ENCODE data around the gene ICA1L. TPM values are rescaled to one million over a fixed set of nuclear protein-coding genes. Genes with fewer than 3 reads are reported as not detected.
"Not testable (repeated sequence)": the region's sequence is repeated elsewhere in the genome, so short reads cannot be mapped to it uniquely, and the experiment has no call there.

ICA1L gene
- total and polyA plus RNA-seq, 2 experiments from 2014 or later: 8.3 to 17.3 TPM

DNA sequence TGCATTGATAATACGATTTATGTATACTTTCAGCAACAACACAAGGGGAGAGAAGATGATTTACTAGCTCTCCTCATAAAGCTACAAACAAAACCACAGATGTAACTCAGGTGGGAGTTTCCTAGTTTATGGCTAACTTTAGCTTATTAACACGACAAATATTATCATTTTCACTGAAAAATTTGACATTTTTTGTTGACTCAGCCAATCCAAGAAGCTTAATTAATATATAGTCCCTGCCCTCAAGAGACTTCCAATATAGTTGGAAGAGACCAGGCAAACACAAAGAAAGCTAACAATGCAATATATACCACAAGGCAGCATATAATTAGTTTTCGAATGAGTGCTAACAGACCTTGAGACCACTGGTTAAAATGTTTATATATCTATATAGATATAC is 39.1 kb upstream of the ICA1L start:
- Histone ChIP-seq H3K27ac (peak overlapping the region; percentile 76), H3K9me3 (ENCODE audit: low read depth) (no peaks in the 10 kb centered on the region), H3K4me3 (peak overlapping the region; percentile 91), H3K27me3 (no peaks in the 10 kb centered on the region), H3K4me1 (ENCODE audit: low read depth) (peaks cover 9% of the 10 kb centered on the region), H3K36me3 (peaks cover 6% of the 10 kb centered on the region)
- TF ChIP-seq, protein P1, sequence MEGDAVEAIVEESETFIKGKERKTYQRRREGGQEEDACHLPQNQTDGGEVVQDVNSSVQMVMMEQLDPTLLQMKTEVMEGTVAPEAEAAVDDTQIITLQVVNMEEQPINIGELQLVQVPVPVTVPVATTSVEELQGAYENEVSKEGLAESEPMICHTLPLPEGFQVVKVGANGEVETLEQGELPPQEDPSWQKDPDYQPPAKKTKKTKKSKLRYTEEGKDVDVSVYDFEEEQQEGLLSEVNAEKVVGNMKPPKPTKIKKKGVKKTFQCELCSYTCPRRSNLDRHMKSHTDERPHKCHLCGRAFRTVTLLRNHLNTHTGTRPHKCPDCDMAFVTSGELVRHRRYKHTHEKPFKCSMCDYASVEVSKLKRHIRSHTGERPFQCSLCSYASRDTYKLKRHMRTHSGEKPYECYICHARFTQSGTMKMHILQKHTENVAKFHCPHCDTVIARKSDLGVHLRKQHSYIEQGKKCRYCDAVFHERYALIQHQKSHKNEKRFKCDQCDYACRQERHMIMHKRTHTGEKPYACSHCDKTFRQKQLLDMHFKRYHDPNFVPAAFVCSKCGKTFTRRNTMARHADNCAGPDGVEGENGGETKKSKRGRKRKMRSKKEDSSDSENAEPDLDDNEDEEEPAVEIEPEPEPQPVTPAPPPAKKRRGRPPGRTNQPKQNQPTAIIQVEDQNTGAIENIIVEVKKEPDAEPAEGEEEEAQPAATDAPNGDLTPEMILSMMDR (IDR thresholded peaks at IDR 0.05; ENCODE audit: low read depth, low read length): no peak
- DNase-seq (ENCODE audit: low read depth in 1 of 2, low spot score in 1 of 2): no peak

DNA sequence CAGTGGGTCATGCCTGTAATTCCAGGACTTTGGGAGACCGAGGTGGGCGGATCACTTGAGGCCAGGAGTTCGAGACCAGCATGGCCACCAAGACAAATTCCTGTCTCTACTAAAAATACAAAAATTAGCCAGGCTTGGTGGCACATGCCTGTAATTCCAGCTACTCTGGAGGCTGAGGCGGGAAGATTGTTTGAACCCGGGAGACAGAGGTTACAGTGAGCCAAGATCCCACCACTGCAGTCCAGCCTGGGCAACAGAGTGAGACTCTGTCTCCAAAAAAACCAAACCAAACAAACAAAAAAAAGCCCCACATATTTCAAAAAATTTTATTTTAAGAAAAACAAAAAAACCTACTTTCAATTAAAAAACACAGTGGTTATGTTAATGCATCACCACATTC is 38.7 kb upstream of the ICA1L start:
- DNase-seq (ENCODE audit: low read depth in 1 of 2, low spot score in 1 of 2); H3K36me3 ChIP-seq; H3K27me3 ChIP-seq; H3K9me3 ChIP-seq (ENCODE audit: low read depth); H3K4me1 ChIP-seq (ENCODE audit: low read depth); H3K27ac ChIP-seq: not testable (repeated sequence)
- H3K4me3 ChIP-seq: peak overlapping the region; percentile 91

DNA sequence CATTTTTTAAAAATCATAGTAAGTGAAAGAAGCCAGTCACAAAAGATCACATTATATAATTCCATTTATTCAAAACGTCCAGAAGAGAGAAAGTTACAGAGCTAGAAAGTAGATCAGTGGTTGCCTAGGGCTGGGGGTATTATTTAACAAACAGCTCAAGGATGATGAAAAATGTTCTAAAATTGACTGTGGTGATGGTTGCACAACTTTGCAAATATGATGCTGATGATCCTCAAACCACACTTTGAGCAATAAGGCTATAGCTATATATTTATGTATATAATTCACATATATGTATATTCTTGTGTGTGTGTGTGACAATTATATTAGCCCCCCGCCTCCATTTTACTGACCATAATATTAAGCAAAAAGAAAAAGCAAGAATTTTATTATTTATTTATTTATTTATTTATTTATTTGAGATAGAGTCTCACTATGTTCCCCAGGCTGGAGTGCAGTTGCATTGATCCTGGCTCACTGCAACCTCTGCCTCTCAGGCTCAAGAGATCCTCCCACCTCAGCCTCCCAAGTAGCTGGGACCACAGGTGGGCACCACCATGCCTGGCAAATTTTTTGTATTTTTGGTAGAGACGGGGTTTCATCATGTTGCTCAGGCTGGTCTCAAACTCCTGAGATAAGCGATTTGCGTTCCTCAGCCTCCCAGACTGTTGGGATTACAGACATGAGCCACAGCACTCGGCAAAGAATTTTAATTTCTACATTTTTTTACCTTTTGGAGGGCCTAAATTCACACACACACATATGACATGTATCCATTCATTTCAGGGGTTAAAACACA is 38.0 kb upstream of the ICA1L start:
- no peaks in the 10 kb centered on the region for H3K9me3 ChIP-seq (ENCODE audit: low read depth)
- peaks cover 9% of the 10 kb centered on the region for H3K4me1 ChIP-seq (ENCODE audit: low read depth)
- peak in 1 of 2 donors; percentile 39 for DNase-seq (ENCODE audit: low read depth in 1 of 2, low spot score in 1 of 2)
- H3K27me3 ChIP-seq: no peaks in the 10 kb centered on the region
- H3K27ac ChIP-seq: no peak overlapping the region
- H3K4me3 ChIP-seq: peak overlapping the region; percentile 91
- TF ChIP-seq, protein P1 (IDR thresholded peaks at IDR 0.05; ENCODE audit: low read depth, low read length): no peak
- peaks cover 6% of the 10 kb centered on the region for H3K36me3 ChIP-seq

DNA sequence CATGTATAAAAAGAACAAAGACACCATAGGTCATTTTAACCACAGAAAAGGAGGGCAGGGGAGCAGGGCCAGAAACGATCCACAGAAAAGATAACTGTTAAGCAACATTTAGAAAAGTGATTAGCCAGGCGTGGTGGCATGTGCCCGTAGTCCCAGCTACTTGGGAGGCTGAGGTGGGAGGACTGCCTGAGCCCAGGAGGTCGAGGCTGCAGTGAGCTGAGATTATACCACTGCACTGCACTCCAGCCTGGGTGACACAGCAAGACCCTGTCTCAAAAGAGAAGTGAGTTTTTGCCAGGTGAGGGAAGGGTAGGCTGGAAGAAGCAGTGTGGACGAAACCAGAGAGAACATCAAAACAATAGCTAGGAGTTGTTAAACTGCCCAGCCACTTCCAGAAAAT is 36.6 kb upstream of the ICA1L start:
- Histone ChIP-seq H3K36me3 (peaks cover 6% of the 10 kb centered on the region), H3K9me3 (ENCODE audit: low read depth) (no peaks in the 10 kb centered on the region), H3K4me1 (ENCODE audit: low read depth) (peaks cover 9% of the 10 kb centered on the region), H3K27me3 (no peaks in the 10 kb centered on the region), H3K4me3 (no peak overlapping the region), H3K27ac (no peak overlapping the region)
- DNase-seq (ENCODE audit: low read depth in 1 of 2, low spot score in 1 of 2): no peak
- TF ChIP-seq, protein P1 (IDR thresholded peaks at IDR 0.05; ENCODE audit: low read depth, low read length): no peak

DNA sequence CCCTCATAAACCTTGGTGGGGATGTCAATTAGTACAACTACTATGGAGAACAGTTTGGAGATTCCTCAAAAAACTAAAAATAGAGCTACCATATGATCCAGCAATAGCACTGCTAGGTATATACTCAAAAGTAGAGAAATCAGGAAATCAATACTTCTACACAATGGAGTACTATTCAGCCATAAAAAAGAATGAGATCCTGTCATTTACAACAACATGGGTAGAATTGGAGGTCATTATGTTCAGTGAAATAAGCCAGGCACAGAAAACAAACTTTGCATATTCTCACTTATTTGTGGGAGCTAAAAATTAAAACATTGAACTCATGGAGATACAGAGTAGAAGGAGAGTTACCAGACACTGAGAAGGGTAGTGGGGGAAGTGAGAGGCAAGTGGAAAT is 33.9 kb upstream of the ICA1L start:
- not testable (repeated sequence) for H3K4me1 ChIP-seq (ENCODE audit: low read depth); H3K4me3 ChIP-seq; H3K27ac ChIP-seq; DNase-seq (ENCODE audit: low read depth in 1 of 2, low spot score in 1 of 2); H3K9me3 ChIP-seq (ENCODE audit: low read depth); H3K27me3 ChIP-seq
- H3K36me3 ChIP-seq: peaks cover 15% of the 10 kb centered on the region

DNA sequence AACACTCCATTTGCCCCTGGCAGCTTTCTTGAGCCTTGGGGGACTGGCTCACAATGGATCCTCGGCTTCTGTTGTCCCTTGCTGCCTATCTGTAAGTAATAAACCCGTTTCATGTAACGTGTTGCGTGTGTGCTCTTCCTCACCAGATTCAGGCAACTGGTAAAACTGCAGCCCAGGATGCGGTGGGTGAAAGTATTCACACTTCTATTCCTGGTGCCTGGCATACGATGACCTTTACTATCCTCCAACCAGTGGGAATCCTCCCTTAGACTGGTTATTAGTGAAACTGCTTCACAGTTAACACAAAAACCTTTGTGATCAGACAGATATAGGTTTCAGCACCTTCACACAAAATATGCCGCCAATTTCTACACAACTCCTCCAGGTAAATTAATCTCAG is 13.6 kb upstream of the ICA1L start:
- no peak overlapping the region for H3K4me3 ChIP-seq
- H3K36me3 ChIP-seq: peaks cover 46% of the 10 kb centered on the region
- DNase-seq (ENCODE audit: low read depth in 1 of 2, low spot score in 1 of 2): no peak

More for the DNA sequence above, 13.6 kb upstream of the ICA1L start:
- Histone ChIP-seq H3K27ac (no peak overlapping the region), H3K27me3 (no peaks in the 10 kb centered on the region), H3K4me1 (ENCODE audit: low read depth) (no peaks in the 10 kb centered on the region), H3K9me3 (ENCODE audit: low read depth) (no peaks in the 10 kb centered on the region)
- TF ChIP-seq, protein P1 (IDR thresholded peaks at IDR 0.05; ENCODE audit: low read depth, low read length): no peak

Data from cardiac muscle cell (in vitro differentiated cells and primary cell).